Pancreas (tissue), 10 donors: ENCODE data around the gene APBB1IP. TPM values are rescaled to one million over a fixed set of nuclear protein-coding genes. Genes with fewer than 3 reads are reported as not detected.

Source experiments
- ATAC-seq, 4 donors: fragments of 200-7000 bp; cut with Tn5 transposase; one replicate each; pipeline versions ENCODE4 v1.8.0 to v1.9.1; 2020; ENCODE audit warnings: mild to moderate bottlenecking in 4 of 4, moderate library complexity in 4 of 4
- DNase-seq, 6 donors: peaks; one replicate each; pipeline ENCODE4 v3.0.0-alpha.2; 2020
- FAIRE-seq: peaks from 2 replicates; lab custom pipeline; 2012; peaks lifted over from hg19 to GRCh38; lab: Jason Lieb, UNC
- H3K27ac ChIP-seq, 4 donors: fragments of 200-600 bp; sonication (generic); 1 replicate in 3 of 4; 2 replicates in 1 of 4; pipeline versions ENCODE4 v1.5.0 to v1.8.0; 2020
- H3K27me3 ChIP-seq, 4 donors: fragments of 200-600 bp; one replicate each; pipeline ENCODE4 v1.8.0; 2021
- H3K36me3 ChIP-seq, 3 donors: fragments of 200-600 bp; sonication (generic) in 1 of 3; one replicate each; pipeline versions ENCODE4 v1.5.0 to v1.8.0; 2020 to 2021
- H3K4me1 ChIP-seq, 3 donors: fragments of 200-600 bp; one replicate each; pipeline ENCODE4 v1.8.0; 2021
- H3K4me3 ChIP-seq, 4 donors: fragments of 200-600 bp; sonication (generic) in 2 of 4; one replicate each; pipeline versions ENCODE4 v1.5.0 to v1.8.0; 2020 to 2021
- H3K9me3 ChIP-seq, 4 donors: fragments of 200-600 bp; one replicate each; pipeline ENCODE4 v1.8.0; 2021
- CTCF ChIP-seq, 4 donors: fragments of 200-600 bp; sonication (generic) in 3 of 4; IDR thresholded peaks; one replicate each; pipeline versions ENCODE4 v1.5.0 to v1.8.0; 2021; ENCODE audit warnings: antibody characterized with exemption in 4 of 4
- WGBS, 2 donors: extraction: QIAGEN DNeasy Blood & Tissue Kit; methylation state at CpG; one replicate each; pipeline ENCODE4 v1.1.7; 2013; 5-methylcytosine and 5-hydroxymethylcytosine counted together
- intact Hi-C, 3 donors: fragments of 100-400 bp; cut with DNase I; formaldehyde crosslinking; loops; one replicate each; pipeline versions ENCODE4 v1.11.1 to v1.14.2; 2022
- polyA plus RNA-seq, 2 donors: library from polyadenylated mRNA; stranded (reverse); fragments of 200-250 nt; gene quantifications; one replicate each; pipeline ENCODE4 v1.2.3, GENCODE V29; 2013
- total RNA-seq, 6 donors: library from RNA; stranded (reverse); fragmentation: NEBNext Ultra II Directional in 4 of 6; extraction: Animal tissue kit (Norgen Biotek cat#: 25700) in 4 of 6; gene quantifications; one replicate each; pipeline versions ENCODE4 v1.2.1 to v1.2.4, GENCODE V29; 2021 to 2023
- donor health status: healthy with polysubstance abuse.
- donor health status: DM: no; HTN: no; CAD: no; lungs with moderate emphysema.
- donor health status: DM: no; HTN: no; CAD: no.
- donor health status: control.
- donor health status: control.
- donor health status: Bipolar disorder and iron deficiency.
- donor health status: DM: yes; HTN: yes; CAD: no.
- donor health status: DM: no; HTN: no; CAD: no.
- donor health status: DM: no; HTN: no; CAD: no.
- donor health status: DM: yes; HTN: yes; CAD: no.

APBB1IP gene
- total and polyA plus RNA-seq, 8 donors: 0.93 to 12.3 (median 2.2) TPM

- FAIRE-seq: no peak
- DNase-seq: no peak
- no peak for TF ChIP-seq CTCF (IDR thresholded peaks at IDR 0.05)
- Histone ChIP-seq H3K36me3 (no peaks in the 10 kb centered on the region), H3K4me3 (no peak overlapping the region), H3K4me1 (no peaks in the 10 kb centered on the region), H3K9me3 (no peaks in the 10 kb centered on the region), H3K27me3 (no peaks in the 10 kb centered on the region), H3K27ac (no peak overlapping the region)
- intact Hi-C loops: no loop called here
- no peak for ATAC-seq
- WGBS, 2 donors: 50 to 70% methylated on average over 5 of the region's 5 CpGs
Measured at GRCh38 chr10:26408858-26409494, 29.2 kb upstream of the APBB1IP start.

- no peak overlapping the region for H3K4me3 ChIP-seq
- intact Hi-C loops: no loop called here
- no peak for TF ChIP-seq CTCF (IDR thresholded peaks at IDR 0.05)
- ATAC-seq (no peak), DNase-seq (no peak), FAIRE-seq (no peak)
- WGBS, 2 donors: 42 to 48% methylated on average over 6 of the region's 6 CpGs
- H3K27ac ChIP-seq: no peak overlapping the region
- H3K27me3 ChIP-seq: no peaks in the 10 kb centered on the region
- H3K36me3 ChIP-seq: no peaks in the 10 kb centered on the region
- no peaks in the 10 kb centered on the region for H3K9me3 ChIP-seq
- H3K4me1 ChIP-seq: no peaks in the 10 kb centered on the region
Measured at GRCh38 chr10:26410356-26410755, 27.8 kb upstream of the APBB1IP start.

GRCh38 chr10:26412932-26413331 is 25.2 kb upstream of the APBB1IP start:
- ATAC-seq (no peak), DNase-seq (no peak), FAIRE-seq (no peak)
- Histone ChIP-seq H3K27ac (no peak overlapping the region), H3K4me1 (no peaks in the 10 kb centered on the region), H3K27me3 (no peaks in the 10 kb centered on the region), H3K36me3 (no peaks in the 10 kb centered on the region), H3K4me3 (no peak overlapping the region), H3K9me3 (no peaks in the 10 kb centered on the region)
- 20 to 21% methylated on average over 1 of the region's 1 CpG for WGBS, 2 donors
- no peak for TF ChIP-seq CTCF (IDR thresholded peaks at IDR 0.05)
- intact Hi-C loops: no loop called here

GRCh38 chr10:26413375-26413774 is 24.8 kb upstream of the APBB1IP start:
- DNase-seq (no peak), ATAC-seq (no peak), FAIRE-seq (no peak)
- no peak for TF ChIP-seq CTCF (IDR thresholded peaks at IDR 0.05)
- intact Hi-C loops: no loop called here
- 39 to 54% methylated on average over 2 of the region's 2 CpGs for WGBS, 2 donors
- no peak overlapping the region for H3K4me3 ChIP-seq
- no peaks in the 10 kb centered on the region for H3K9me3 ChIP-seq
- H3K36me3 ChIP-seq: no peaks in the 10 kb centered on the region
- H3K27me3 ChIP-seq: no peaks in the 10 kb centered on the region
- H3K4me1 ChIP-seq: no peaks in the 10 kb centered on the region
- H3K27ac ChIP-seq: no peak overlapping the region

- FAIRE-seq (no peak), ATAC-seq (no peak), DNase-seq (no peak)
- WGBS, 2 donors: 46 to 67% methylated on average over 3 of the region's 3 CpGs
- no peak overlapping the region for H3K4me3 ChIP-seq
- H3K36me3 ChIP-seq: no peaks in the 10 kb centered on the region
- no peak for TF ChIP-seq CTCF (IDR thresholded peaks at IDR 0.05)
- no peak overlapping the region for H3K27ac ChIP-seq
- intact Hi-C loops: no loop called here
- H3K27me3 ChIP-seq: no peaks in the 10 kb centered on the region
- H3K9me3 ChIP-seq: no peaks in the 10 kb centered on the region
- H3K4me1 ChIP-seq: no peaks in the 10 kb centered on the region
Measured at GRCh38 chr10:26417136-26417535, 21.0 kb upstream of the APBB1IP start.
